Stimulated activated naive CD8-positive, alpha-beta T cell treated with anti-CD3 and anti-CD28 coated beads, Interleukin-15, amount 100 ng/mL, for 72 hours (primary cell): ENCODE results near the gene SLITRK2.

Experiments
- ATAC-seq: fragments of 150-1000 bp; cut with Tn5 transposase; 2 replicates; pipeline ENCODE4 v1.10.0; 2021; ENCODE audit warnings: mild to moderate bottlenecking, moderate library complexity
- DNase-seq, 2 donors: peaks; one replicate each; pipeline ENCODE4 v3.0.0; 2021 to 2022
- H3K27ac Mint-ChIP-seq, 2 donors: one replicate each; pipeline ENCODE4 v1.8.0; 2022; ENCODE audit warnings: mild to moderate bottlenecking in 2 of 2, mixed read lengths in 2 of 2, moderate library complexity in 2 of 2
- H3K27me3 Mint-ChIP-seq: one replicate; pipeline ENCODE4 v1.8.0; 2022; ENCODE audit warnings: mixed read lengths
- H3K4me1 Mint-ChIP-seq: one replicate; pipeline ENCODE4 v1.8.0; 2022; ENCODE audit warnings: mild to moderate bottlenecking, mixed read lengths
- H3K4me3 Mint-ChIP-seq, 2 donors: one replicate each; pipeline ENCODE4 v1.8.0; 2022; ENCODE audit warnings: mild to moderate bottlenecking in 2 of 2, mixed read lengths in 2 of 2, moderate library complexity in 1 of 2
- H3K9me3 Mint-ChIP-seq, 2 donors: one replicate each; pipeline ENCODE4 v1.8.0; 2022; ENCODE audit warnings: mixed read lengths in 2 of 2

SLITRK2 gene, protein sequence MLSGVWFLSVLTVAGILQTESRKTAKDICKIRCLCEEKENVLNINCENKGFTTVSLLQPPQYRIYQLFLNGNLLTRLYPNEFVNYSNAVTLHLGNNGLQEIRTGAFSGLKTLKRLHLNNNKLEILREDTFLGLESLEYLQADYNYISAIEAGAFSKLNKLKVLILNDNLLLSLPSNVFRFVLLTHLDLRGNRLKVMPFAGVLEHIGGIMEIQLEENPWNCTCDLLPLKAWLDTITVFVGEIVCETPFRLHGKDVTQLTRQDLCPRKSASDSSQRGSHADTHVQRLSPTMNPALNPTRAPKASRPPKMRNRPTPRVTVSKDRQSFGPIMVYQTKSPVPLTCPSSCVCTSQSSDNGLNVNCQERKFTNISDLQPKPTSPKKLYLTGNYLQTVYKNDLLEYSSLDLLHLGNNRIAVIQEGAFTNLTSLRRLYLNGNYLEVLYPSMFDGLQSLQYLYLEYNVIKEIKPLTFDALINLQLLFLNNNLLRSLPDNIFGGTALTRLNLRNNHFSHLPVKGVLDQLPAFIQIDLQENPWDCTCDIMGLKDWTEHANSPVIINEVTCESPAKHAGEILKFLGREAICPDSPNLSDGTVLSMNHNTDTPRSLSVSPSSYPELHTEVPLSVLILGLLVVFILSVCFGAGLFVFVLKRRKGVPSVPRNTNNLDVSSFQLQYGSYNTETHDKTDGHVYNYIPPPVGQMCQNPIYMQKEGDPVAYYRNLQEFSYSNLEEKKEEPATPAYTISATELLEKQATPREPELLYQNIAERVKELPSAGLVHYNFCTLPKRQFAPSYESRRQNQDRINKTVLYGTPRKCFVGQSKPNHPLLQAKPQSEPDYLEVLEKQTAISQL

DNA sequence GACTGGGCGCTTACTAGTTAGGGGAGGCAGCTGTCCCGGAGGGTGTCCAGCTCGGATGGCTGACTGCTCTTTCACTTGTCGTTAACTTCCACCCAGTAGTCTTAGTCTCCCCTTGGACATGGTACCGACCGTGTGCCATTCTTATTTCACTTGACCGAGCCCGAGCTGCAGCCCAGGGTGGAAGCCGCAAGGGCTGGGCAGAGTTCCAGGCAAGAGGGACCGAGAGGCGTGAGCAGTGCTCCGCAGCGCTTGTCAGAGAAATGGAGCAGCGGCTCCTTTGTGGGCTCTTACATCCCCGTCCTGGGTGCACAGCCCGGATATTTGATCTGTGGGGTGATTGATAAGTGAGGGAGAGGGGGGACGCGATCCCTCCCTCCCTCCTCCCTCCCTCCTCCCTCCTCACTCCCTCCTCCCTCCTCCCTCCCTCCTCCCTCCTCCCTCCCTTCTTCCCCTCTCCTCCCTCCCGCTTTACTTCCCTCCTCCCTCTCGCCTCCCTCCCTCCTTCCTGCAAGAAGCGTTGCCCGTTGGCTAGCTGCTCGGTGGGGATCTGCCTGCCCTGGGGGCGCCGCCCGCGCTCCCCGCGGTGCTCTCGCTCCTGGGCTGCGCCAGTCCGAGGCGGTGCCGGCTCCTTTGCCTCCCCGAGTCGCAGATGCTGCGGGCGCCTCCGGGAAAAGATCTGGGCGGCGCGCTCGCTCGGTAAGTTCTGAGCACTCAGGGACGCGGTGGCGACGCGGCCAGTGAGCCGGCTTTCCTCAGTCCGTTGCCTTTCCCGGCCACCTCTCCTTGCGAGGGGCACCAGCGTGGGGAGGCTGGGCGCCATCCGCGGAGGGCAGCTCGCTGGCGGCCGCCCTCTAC lies at the start of gene SLITRK2:
SLITRK2 (plus strand) TSS at position 499 of the 855 bp plus-strand sequence. CDS start 4,597 bp downstream, outside the sequence.
- H3K4me3 Mint-ChIP-seq = peak within 1 kb of the TSS in 1 of 2 donors; percentile 8
- H3K27ac Mint-ChIP-seq = no peak within 1 kb of the TSS
- no peak for DNase-seq
- ATAC-seq = no peak
- peaks cover 43% of the 10 kb centered on the region for H3K27me3 Mint-ChIP-seq
- no peaks in the 10 kb centered on the region for H3K4me1 Mint-ChIP-seq
- no peaks in the 10 kb centered on the region for H3K9me3 Mint-ChIP-seq

DNA sequence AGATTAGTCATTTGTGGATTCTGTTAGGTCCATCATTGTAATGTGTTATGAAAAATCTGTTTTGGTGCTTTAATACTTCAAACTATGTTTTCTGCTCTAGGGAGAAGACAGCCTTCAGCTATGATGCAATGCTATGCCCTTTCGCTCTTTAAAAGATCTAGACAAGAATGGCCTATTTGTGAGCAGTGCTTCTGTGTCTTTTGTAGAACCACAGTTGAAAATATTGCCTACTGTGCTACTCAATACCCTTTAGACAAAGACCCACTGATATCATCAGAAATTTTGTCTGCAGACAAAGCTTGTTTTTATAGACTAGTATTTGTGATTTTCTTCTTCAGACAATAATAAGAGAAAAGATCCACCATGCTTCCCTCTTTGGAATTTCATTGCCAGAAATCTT lies 44.6 kb upstream of the SLITRK2 start:
- H3K4me1 Mint-ChIP-seq = no peaks in the 10 kb centered on the region
- no peaks in the 10 kb centered on the region for H3K27me3 Mint-ChIP-seq
- H3K27ac Mint-ChIP-seq = no peak overlapping the region
- ATAC-seq = no peak
- DNase-seq = no peak
- no peak overlapping the region for H3K4me3 Mint-ChIP-seq
- H3K9me3 Mint-ChIP-seq = no peaks in the 10 kb centered on the region

DNA sequence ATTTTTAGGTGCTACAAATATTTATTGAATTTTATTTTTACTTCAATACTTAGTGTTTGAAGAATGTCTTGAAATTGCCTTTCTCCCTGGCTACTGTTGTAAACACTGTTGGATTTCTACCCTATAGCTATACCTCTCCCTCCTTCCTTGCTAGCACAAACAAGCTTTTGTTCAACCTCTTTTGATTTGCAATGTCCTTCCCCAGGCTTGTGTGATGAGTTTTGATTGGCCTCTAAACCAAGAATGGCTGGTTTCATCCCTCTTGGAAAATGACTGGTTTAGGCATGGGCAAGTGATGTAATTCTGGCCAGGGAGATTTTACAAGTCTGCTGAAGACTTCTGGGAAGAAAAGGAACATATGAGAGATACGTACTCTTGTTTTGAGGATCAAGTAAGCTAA lies 25.3 kb upstream of the SLITRK2 start:
- H3K27ac Mint-ChIP-seq = no peak overlapping the region
- H3K4me1 Mint-ChIP-seq = no peaks in the 10 kb centered on the region
- peaks cover 0 to 5% of the 10 kb centered on the region in 2 donors for H3K9me3 Mint-ChIP-seq
- ATAC-seq = no peak
- no peaks in the 10 kb centered on the region for H3K27me3 Mint-ChIP-seq
- DNase-seq = no peak
- no peak overlapping the region for H3K4me3 Mint-ChIP-seq

DNA sequence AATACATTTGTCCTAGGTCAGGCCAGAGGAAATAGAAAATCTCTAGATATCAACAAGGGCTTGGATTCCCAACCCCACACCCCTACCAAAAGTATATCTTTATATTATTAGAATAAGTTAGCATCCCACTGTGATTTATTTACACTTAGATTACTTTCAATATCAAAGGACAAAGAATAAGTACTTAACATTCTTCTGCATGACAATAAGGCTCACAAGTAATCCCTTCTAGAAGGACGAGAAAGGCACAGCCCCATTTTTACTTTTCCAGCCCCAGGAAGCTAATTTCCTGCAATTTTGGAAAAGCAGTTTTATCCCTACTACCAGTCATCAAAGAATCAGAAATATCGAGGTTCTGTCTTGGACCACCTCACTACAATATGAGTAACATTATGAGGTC lies 14.1 kb upstream of the SLITRK2 start:
- ATAC-seq = no peak
- no peak for DNase-seq
- Mint-ChIP-seq H3K4me3 (no peak overlapping the region), H3K27ac (no peak overlapping the region), H3K27me3 (no peaks in the 10 kb centered on the region), H3K9me3 (no peaks in the 10 kb centered on the region), H3K4me1 (no peaks in the 10 kb centered on the region)

DNA sequence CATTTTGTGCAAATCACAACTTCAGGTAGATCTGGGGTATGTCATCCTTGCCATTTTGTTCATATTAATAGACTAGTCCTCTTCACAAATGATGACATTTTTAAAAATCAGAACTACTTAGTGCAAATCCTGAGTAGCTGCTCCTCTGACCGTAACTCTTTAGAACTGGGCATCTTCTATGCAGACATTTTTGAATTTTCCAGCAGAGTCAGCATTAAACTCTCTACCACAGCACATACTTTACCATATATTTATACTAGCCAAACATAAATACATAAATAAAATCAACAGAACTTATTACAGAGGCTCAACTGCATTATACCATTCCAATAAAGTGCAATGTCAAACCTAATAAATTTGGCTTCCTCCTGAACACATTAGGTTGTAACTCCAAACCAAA lies 4.5 kb upstream of the SLITRK2 start:
- H3K9me3 Mint-ChIP-seq = no peaks in the 10 kb centered on the region
- no peak for ATAC-seq
- peaks cover 16% of the 10 kb centered on the region for H3K27me3 Mint-ChIP-seq
- no peak overlapping the region for H3K4me3 Mint-ChIP-seq
- H3K4me1 Mint-ChIP-seq = no peaks in the 10 kb centered on the region
- H3K27ac Mint-ChIP-seq = no peak overlapping the region
- DNase-seq = no peak

DNA sequence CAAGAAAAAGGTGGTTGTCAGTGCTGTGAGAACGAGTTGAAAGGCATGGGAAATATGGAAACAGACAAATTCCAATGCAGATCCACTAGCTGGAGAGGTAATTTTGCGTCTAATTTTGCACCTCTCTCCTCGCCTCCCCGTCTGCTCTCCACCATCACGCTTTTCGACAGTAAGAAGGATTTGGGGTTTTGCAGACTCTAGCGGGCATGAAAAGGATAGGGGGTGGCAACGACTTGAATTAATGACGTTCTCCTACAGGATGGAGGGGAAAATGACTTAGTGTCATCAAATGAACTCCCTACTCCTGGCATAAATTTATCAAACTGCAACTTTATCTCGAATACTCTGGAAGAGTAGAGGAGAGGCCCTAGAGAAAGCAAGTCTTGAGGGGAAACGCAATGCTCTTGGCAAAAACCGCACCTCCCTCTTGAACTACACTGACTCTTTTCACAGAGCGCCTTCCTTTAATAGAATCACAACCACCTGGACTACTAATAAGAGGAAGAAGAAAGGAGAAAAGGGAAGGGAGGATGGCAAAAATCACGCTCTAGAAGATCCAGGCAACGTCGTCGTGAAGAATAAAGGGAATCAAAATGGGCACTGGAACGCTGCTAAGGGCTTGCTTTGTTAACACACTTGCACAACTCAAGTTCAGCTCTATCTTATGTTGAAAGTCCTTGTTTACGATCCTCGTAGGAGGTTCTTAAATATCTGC lies 871 bp upstream of the SLITRK2 start:
- no peak overlapping the region for H3K27ac Mint-ChIP-seq
- H3K9me3 Mint-ChIP-seq = no peaks in the 10 kb centered on the region
- ATAC-seq (no peak), DNase-seq (no peak)
- peaks cover 37% of the 10 kb centered on the region for H3K27me3 Mint-ChIP-seq
- peak overlapping the region in 1 of 2 donors; percentile 8 for H3K4me3 Mint-ChIP-seq
- H3K4me1 Mint-ChIP-seq = no peaks in the 10 kb centered on the region

DNA sequence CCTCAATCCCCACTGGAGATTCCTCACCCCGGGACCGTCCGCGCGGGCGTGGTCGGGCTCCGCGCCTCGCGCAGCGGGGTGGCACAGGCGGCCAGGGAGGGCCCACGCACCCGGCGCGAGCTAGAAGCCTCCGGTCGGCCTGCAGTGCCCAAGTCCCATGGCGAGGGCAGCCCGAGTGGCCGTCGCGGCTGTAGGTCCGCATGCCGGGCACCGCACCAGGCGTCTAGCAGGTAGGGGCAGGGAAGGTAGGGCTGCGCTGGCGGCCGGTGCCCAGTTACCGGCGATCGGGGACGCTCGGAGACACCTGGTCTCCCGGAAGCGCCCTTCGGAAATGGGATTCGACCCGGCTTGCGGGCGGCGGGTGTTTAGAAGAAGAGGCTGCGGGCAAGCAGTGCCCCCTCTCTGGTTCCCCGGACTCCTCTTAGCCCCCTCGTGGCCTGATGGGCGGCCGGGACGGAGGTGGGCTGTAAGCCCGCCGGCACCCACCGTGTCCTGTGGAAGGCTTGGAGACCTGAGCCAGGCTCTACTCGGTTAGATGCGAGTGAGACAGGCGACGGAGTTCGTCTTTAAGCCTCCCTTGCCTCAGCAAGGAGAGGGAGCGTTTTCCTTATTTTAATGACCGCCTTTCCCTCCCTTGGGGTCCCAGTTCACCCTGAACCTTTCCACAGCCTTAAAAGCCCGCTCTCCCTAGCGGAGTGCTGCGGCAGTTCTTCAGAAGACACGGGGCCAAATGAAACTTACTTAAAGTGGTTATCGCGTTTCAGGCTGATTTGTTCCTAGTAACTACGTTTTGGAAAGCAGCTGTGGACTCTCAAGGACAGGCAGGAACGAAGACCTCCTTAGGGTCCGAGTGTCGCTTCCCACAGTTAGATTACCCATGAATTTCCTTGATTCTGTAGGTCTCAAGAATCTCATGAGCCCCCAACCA lies 821 bp downstream of the SLITRK2 start:
- H3K9me3 Mint-ChIP-seq = no peaks in the 10 kb centered on the region
- H3K27me3 Mint-ChIP-seq = peaks cover 43% of the 10 kb centered on the region
- no peak overlapping the region for H3K27ac Mint-ChIP-seq
- H3K4me3 Mint-ChIP-seq = no peak overlapping the region
- no peak for ATAC-seq
- no peaks in the 10 kb centered on the region for H3K4me1 Mint-ChIP-seq
- DNase-seq = no peak

DNA sequence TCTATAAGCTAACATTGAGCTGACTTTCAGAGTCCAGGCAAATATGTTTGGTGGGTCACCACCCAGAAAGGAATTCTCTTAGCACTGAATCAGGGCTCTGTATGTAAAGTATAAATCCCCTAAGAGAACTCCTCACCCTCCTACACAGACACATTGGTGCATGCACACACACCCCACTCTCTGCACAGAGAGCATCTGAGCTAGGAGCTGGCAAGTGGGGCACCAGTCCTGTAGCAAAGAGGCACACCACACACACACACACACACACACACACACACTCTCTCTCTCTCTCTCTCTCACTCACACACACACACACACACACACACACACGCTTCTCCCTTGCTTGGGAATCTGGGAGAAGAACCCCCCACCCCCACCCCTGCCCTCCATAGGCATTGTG lies 3.2 kb downstream of the SLITRK2 start:
- peaks cover 43% of the 10 kb centered on the region for H3K27me3 Mint-ChIP-seq
- no peak overlapping the region for H3K4me3 Mint-ChIP-seq
- no peak for ATAC-seq
- no peak overlapping the region for H3K27ac Mint-ChIP-seq
- DNase-seq = no peak
- H3K4me1 Mint-ChIP-seq = no peaks in the 10 kb centered on the region
- H3K9me3 Mint-ChIP-seq = no peaks in the 10 kb centered on the region

DNA sequence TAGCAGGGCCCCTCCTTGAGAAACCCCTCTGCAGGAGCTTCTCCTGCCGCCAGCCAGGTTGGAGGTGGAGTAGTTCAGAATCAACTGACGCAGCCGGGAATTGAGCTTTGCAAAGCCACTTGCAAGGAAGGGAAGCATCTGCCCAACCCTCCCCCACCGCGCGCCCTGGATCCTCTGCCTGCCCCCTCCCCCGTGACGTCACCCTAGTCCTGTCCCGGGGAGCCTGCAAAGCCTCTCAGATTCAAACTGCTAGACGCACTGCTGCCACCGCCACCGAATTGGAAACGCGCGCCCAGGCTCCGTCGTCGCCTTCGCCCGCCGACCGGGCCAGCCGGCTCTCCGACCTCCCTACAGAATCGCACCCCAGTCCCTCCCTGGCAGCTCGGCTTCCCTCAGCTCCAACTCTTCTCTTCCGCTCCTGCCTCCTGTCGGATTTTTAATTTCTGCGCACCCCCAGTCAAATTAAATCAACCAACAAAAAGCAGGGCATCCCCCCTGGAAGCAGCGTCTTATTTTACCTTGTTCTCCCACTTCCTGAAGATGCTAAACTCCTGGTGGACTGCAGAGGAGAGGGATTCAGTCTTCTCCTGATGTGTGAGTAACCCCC lies 3.8 kb downstream of the SLITRK2 start:
- H3K9me3 Mint-ChIP-seq = no peaks in the 10 kb centered on the region
- H3K27ac Mint-ChIP-seq = no peak overlapping the region
- H3K4me3 Mint-ChIP-seq = no peak overlapping the region
- peaks cover 38% of the 10 kb centered on the region for H3K27me3 Mint-ChIP-seq
- ATAC-seq = no peak
- H3K4me1 Mint-ChIP-seq = no peaks in the 10 kb centered on the region
- no peak for DNase-seq

DNA sequence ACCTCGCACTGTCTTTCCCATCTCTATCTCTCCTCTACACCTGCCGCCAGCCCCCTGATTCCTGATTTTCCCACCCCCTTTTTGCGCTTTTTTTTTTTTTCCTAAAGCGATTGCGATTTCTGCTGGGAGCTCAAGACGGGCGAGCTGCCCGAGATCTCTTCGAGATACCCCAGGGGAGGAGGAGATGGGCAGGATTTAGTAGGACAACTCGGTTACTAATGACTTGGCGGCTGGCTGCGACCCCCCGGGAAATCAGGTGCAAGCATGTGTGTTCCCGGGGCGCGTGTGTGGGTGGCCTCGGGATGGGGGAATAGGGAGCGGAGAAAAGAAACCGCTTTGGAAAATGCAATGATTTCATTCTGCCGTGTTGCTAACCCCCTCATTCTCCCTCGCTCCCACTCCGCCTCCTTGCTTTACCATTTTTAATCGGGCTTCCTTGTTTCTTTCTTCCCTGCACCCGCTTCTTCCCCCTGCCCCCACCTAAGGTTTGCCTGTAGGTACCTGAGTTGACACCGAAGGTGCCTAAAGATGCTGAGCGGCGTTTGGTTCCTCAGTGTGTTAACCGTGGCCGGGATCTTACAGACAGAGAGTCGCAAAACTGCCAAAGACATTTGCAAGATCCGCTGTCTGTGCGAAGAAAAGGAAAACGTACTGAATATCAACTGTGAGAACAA lies 4.4 kb downstream of the SLITRK2 start:
- ATAC-seq (no peak), DNase-seq (no peak)
- Mint-ChIP-seq H3K4me3 (no peak overlapping the region), H3K27me3 (peaks cover 32% of the 10 kb centered on the region), H3K27ac (no peak overlapping the region), H3K9me3 (no peaks in the 10 kb centered on the region), H3K4me1 (no peaks in the 10 kb centered on the region)

DNA sequence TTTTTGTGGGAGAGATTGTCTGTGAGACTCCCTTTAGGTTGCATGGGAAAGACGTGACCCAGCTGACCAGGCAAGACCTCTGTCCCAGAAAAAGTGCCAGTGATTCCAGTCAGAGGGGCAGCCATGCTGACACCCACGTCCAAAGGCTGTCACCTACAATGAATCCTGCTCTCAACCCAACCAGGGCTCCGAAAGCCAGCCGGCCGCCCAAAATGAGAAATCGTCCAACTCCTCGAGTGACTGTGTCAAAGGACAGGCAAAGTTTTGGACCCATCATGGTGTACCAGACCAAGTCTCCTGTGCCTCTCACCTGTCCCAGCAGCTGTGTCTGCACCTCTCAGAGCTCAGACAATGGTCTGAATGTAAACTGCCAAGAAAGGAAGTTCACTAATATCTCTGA lies 5.5 kb downstream of the SLITRK2 start:
- no peak overlapping the region for H3K4me3 Mint-ChIP-seq
- ATAC-seq = no peak
- no peak overlapping the region for H3K27ac Mint-ChIP-seq
- H3K27me3 Mint-ChIP-seq = peaks cover 27% of the 10 kb centered on the region
- no peaks in the 10 kb centered on the region for H3K9me3 Mint-ChIP-seq
- no peak for DNase-seq
- H3K4me1 Mint-ChIP-seq = no peaks in the 10 kb centered on the region

DNA sequence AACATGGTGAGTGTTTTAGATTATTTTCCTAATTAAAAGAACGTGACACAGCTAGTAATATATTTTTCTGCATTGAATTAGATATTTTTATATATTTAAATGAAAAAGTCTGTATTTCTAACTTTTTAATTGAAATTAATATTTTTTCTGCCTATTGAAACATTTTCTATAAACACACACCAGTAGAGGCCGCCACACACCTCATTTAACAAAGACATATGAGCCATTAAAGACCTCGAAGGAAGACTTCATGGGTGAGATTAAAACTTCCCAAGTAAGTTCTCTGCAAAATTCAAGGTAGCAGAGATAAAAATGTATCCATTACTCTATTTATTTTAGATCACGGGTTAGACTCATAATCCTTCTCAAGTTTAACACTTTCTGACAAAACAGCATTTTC lies 8.3 kb downstream of the SLITRK2 start:
- Mint-ChIP-seq H3K27me3 (peaks cover 12% of the 10 kb centered on the region), H3K27ac (no peak overlapping the region), H3K4me3 (no peak overlapping the region), H3K9me3 (no peaks in the 10 kb centered on the region), H3K4me1 (no peaks in the 10 kb centered on the region)
- ATAC-seq = no peak
- no peak for DNase-seq

DNA sequence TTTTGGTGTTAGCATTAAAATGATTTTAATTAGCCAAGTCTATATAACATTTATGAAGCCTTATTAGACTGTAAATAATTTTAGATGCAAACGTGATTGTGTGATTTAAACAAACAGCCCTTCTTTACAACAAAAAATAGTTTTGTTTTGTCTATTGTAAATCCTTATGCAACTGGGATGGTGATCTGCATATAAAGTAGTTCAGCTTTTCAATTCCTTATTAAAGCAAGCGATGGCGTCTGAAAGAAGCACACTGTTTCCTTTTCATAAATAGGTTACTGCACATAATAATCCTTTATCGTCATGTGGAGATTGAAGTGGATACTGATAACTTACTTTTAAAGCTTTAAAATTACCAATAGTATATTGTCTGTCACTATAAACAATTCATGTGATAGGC lies 8.8 kb downstream of the SLITRK2 start:
- peaks cover 9% of the 10 kb centered on the region for H3K27me3 Mint-ChIP-seq
- no peak for DNase-seq
- ATAC-seq = no peak
- H3K4me1 Mint-ChIP-seq = no peaks in the 10 kb centered on the region
- no peak overlapping the region for H3K4me3 Mint-ChIP-seq
- no peak overlapping the region for H3K27ac Mint-ChIP-seq
- H3K9me3 Mint-ChIP-seq = no peaks in the 10 kb centered on the region
